RWPE1 (cell line): ENCODE results near the gene PPAT.

ENCODE experiments used
- CTCF ChIA-PET: fragments of 350-600 bp; sonication (Branson Sonifier 250); formaldehyde crosslinking; extraction: SDS; loops from one replicate; lab custom pipeline; 2021; lab: Yijun Ruan, JAX
- POLR2A ChIA-PET: fragments of 400-600 bp; formaldehyde crosslinking; extraction: SDS; loops from one replicate; lab custom pipeline; 2020; ENCODE audit warnings: antibody characterized with exemption; ENCODE audit not compliant: low non-redundant PET; lab: Yijun Ruan, JAX
- DNase-seq: peaks from one replicate; pipeline ENCODE4 v3.0.0; 2012; ENCODE audit warnings: low spot score
- H3K27ac ChIP-seq: fragments of 450-650 bp; 2 replicates; pipeline ENCODE4 v1.5.1; 2017
- CTCF ChIP-seq: fragments of 450-650 bp; conservative IDR thresholded peaks from 2 replicates; pipeline ENCODE4 v1.5.1; 2017; ENCODE audit warnings: low read depth, mild to moderate bottlenecking

PPAT gene

GRCh38 chr4:56400560-56400959 is 34.9 kb downstream of the PPAT start:
- CTCF ChIA-PET: no interaction called here
- no peak for TF ChIP-seq CTCF
- POLR2A ChIA-PET: no interaction called here
- no peak for DNase-seq
- H3K27ac ChIP-seq: no peak overlapping the region

DNA sequence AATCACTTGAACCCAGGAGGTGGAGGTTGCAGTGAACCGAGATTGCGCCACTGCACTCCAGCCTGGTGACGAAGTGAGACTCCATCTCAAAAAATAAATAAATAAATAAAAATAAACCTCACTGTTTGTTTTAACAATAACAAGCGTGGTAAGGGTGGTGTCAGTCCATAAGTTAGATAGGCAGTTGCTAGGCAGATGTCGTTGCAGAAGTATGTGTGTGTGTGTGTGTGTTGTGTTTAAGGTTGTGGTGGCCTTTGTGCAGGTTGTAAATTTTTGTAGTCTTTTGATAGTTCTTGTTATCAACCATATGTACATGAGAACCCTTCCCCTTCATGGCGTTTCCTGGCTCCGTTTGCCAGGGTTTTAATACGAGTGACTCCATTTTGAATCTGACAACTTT is 44.1 kb downstream of the PPAT start:
- no peak overlapping the region for H3K27ac ChIP-seq
- TF ChIP-seq CTCF: no peak
- ChIA-PET POLR2A (no interaction called here), CTCF (no interaction called here)
- DNase-seq: no peak

- POLR2A ChIA-PET: no interaction called here
- DNase-seq: no peak
- CTCF ChIA-PET: interaction anchor here (0.7 kb wide), 1 partner anchor 412 kb away, joined by 3 read pairs; no protein-coding TSS in a partner anchor
- TF ChIP-seq CTCF: no peak
- H3K27ac ChIP-seq: no peak overlapping the region
These were observed 45.9 kb downstream of the PPAT start for GRCh38 chr4:56389558-56389957.

DNA sequence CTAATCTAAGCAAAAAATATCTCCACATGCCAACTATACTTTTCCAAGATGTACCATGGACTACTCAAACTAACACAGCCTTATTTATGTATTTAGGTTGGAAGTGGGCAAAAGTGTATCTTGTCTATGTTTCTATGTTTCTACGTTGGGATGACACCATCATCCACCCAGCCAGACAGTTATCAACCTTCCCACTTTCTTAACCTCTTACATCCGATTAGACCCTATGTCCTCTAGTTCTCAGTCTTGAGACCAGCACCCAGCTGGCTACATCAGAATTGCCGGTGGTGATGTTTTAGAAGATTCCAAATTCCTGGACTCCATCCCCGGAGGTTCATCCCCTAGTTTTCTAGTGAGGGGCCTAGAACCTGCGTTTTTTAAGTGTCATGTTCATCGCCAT is 47.1 kb downstream of the PPAT start:
- TF ChIP-seq CTCF: no peak
- ChIA-PET POLR2A (interaction anchor here (1.4 kb wide), 1 partner anchor 47 kb away, joined by 8 read pairs; the partner anchor contains the start of gene PPAT), CTCF (no interaction called here)
- peak; percentile 31 for DNase-seq
- H3K27ac ChIP-seq: no peak overlapping the region

DNA sequence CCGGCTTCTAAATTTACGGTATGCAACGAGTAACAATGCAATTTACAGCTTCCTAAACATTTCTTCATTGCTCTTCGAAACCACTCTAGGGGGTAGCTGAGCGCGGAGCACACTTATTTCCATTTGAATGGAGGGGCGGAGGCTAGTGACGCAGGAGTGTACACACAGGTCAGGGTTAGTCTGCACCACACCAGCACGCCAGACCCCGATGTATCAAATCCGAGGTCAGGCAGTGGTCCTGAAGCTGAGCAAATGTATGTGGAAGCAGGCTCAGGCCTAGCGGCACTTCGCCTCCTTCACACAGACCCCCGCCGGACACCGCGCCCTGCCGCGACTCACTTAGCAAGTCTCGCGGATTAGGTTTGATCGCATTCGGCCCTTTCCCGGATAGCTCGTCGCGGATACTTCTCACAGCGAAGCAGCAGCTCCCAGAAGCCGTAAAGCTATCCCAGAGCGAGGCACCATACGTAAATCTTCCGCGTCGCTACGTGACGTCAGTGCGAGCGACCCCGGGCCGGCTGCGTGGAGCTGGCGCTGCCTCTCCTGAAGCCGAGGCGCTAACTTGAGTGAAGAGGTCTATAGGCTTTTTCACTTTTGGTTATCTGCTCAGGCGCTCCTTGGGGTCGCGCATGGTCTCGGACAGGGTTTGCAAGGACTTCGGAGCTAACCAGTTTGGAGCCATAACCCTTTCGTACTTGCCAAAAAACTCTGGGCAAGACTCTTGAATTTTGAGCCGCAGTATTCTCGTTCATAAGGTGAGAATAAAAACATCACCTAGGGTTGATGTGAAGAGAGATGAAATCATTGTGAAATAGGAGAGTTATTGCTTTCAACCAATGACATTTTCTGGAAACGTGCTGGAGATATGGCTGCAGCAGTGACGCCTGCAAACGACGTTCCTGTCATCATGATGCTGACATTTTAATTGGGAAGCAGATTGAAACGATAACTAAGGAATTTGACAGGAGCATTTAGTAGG is 48.1 kb downstream of the PPAT start, which contains the start of gene AASDH:
TSS of gene AASDH (minus strand) at position 469 of the 979 bp plus-strand sequence. CDS start 3,192 bp downstream, outside the sequence.
- ChIA-PET CTCF (interaction anchor here (0.6 to 1.0 kb wide), 3 partner anchors 11 to 438 kb away, joined by 3 to 4 read pairs (median 3); partner anchors contain the start of gene CEP135), POLR2A (interaction anchor here (0.7 to 1.4 kb wide), 5 partner anchors 10 to 81 kb away, joined by 3 to 8 read pairs (median 4); partner anchors contain the start of genes PAICS and PPAT)
- H3K27ac ChIP-seq: peak within 1 kb of the TSS; percentile 96
- no peak for TF ChIP-seq CTCF
- peak; percentile 93 for DNase-seq

- H3K27ac ChIP-seq: peak overlapping the region; percentile 96
- TF ChIP-seq CTCF: no peak
- DNase-seq: no peak
- CTCF ChIA-PET: interaction anchor here (0.6 kb wide), 1 partner anchor 518 kb away, joined by 7 read pairs; no protein-coding TSS in a partner anchor
- POLR2A ChIA-PET: interaction anchor here (0.6 kb wide), 1 partner anchor 521 kb away, joined by 5 read pairs; the partner anchor contains the start of gene REST
These were observed 49.3 kb downstream of the PPAT start for GRCh38 chr4:56386091-56386490.
